ENCODE measurements around the gene MACC1.
A peak's percentile ranks its signal among the peaks of the same experiment; 100 is the strongest.

Gene MACC1

DNA sequence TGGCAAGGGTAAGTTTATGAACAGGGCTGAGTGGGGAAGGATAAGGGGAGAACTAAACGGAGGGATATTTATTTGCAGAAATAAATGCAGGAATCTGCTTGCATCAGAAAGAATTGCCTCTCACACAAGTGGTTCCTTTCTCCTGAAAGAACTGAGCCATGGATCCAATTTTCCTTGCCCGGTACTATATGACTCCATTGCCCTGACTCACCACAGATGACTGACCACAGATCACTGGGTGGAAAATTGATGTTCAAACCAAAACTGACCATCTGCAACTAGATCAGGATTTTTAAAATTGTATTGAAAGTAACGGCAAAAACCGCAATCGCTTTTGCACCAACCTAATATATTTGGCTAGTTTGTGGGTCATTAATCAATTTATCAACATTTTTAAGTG, 6.2 kb upstream of the MACC1 start:
- DNase-seq (ENCODE audit: extremely low read depth, low read depth) = no peak
- TF ChIP-seq, protein P1, sequence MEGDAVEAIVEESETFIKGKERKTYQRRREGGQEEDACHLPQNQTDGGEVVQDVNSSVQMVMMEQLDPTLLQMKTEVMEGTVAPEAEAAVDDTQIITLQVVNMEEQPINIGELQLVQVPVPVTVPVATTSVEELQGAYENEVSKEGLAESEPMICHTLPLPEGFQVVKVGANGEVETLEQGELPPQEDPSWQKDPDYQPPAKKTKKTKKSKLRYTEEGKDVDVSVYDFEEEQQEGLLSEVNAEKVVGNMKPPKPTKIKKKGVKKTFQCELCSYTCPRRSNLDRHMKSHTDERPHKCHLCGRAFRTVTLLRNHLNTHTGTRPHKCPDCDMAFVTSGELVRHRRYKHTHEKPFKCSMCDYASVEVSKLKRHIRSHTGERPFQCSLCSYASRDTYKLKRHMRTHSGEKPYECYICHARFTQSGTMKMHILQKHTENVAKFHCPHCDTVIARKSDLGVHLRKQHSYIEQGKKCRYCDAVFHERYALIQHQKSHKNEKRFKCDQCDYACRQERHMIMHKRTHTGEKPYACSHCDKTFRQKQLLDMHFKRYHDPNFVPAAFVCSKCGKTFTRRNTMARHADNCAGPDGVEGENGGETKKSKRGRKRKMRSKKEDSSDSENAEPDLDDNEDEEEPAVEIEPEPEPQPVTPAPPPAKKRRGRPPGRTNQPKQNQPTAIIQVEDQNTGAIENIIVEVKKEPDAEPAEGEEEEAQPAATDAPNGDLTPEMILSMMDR (IDR thresholded peaks at IDR 0.05; ENCODE audit: low read depth, low read length) = no peak

DNA sequence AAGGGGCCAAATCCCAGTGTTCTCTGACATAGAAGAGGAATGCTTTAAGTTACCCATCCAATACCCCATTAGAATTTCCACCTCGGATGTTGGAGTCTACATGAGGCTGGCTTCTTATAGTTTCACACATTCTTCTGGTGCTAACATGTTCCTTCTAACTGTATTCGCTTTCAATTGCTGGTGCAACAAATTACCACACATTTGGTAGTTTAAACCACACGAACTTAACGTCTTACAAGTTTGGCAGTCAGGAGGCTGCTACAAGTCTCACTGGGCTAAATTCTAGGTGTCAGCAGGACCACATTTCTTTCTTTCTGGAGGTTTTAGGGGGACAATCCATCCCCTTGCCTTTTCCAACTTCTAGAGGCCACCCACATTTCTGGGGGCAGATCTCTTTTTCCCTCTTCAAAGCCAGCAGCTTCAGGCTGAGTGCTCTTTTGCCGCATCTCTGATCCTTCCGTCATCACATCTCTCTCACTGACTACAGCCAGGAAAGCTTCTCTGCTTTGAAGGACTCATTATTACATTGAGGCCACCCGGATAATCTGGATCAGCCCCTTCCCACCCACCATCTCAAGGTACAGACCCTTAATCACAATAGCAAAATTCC, 5.1 kb upstream of the MACC1 start:
- no peak for DNase-seq (ENCODE audit: extremely low read depth, low read depth)
- TF ChIP-seq, protein P1 (IDR thresholded peaks at IDR 0.05; ENCODE audit: low read depth, low read length) = no peak

GRCh38 chr7:20220921-20221547, 3.9 kb upstream of the MACC1 start:
- peak; percentile 79 for DNase-seq (ENCODE audit: extremely low read depth, low read depth)
- TF ChIP-seq, protein P1 (IDR thresholded peaks at IDR 0.05; ENCODE audit: low read depth, low read length) = no peak

GRCh38 chr7:20220293-20220761, 3.1 kb upstream of the MACC1 start:
- TF ChIP-seq, protein P1 (IDR thresholded peaks at IDR 0.05; ENCODE audit: low read depth, low read length) = no peak
- DNase-seq (ENCODE audit: extremely low read depth, low read depth) = no peak

GRCh38 chr7:20219446-20220292, 2.5 kb upstream of the MACC1 start:
- TF ChIP-seq, protein P1 (IDR thresholded peaks at IDR 0.05; ENCODE audit: low read depth, low read length) = no peak
- DNase-seq (ENCODE audit: extremely low read depth, low read depth) = no peak

DNA sequence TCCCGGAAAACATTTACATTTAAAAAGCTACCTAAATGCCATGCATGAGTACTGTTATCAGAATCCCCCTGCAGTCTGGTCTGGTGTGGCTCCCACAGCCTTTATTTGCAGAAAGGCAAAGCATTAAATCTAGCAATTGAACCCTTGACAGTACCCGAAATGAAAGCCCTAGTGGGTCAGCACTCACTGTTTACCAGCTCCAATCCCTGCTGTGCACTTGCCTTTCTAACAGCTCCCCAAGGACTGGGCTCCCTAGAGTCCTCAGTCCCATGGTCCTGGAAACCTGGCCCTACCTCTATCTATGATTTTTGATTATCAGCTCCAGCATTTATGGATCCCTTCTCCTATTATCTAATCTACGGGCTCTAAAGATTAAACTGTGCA, 1.9 kb upstream of the MACC1 start:
- TF ChIP-seq, protein P1 (IDR thresholded peaks at IDR 0.05; ENCODE audit: low read depth, low read length) = no peak
- DNase-seq (ENCODE audit: extremely low read depth, low read depth) = no peak

DNA sequence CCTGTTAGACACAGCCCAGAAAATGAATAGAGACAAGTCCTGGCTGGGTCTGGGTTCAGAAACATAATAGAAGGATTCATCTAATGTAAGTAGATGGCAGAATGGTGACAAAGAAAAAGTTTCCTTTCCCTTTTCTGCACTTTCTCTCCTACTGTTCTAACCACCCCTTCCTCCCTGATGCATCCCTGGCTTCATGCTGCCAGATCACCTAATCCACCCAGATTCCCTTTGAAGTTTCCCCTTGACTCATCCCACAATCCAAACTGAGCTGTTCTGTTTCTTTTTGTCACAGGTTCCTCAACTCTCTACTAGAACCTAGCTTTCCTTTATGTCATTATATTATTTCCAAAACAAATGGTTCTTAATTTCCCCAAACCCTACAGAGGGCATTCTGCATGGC, 1.1 kb upstream of the MACC1 start:
- TF ChIP-seq, protein P1 (IDR thresholded peaks at IDR 0.05; ENCODE audit: low read depth, low read length) = no peak

More for the DNA sequence above, 1.1 kb upstream of the MACC1 start:
- DNase-seq (ENCODE audit: extremely low read depth, low read depth) = no peak
